ENCODE measurements around the gene EPHA6. TPM values are rescaled to one million over a fixed set of nuclear protein-coding genes. Genes with fewer than 3 reads are reported as not detected.

Gene EPHA6
- total and polyA plus RNA-seq, 2 donors (not counting 3 experiments of a cell fraction or from before 2014, with no cell fraction given) = not detected

GRCh38 chr3:97388774-97389173, 574.4 kb downstream of the EPHA6 start:
- CTCF ChIA-PET = no interaction called here
- intact Hi-C loops (cut with micrococcal nuclease) (no loop called here), dilution Hi-C loops (cut with MboI; ENCODE audit: extremely low pct_ligation_motif_present, low sequenced_read_pairs) (no loop called here)

More at GRCh38 chr3:97388774-97389173, 574.4 kb downstream of the EPHA6 start:
- Histone ChIP-seq H3K27ac (ENCODE audit: insufficient read depth, low read depth, low read length) (no peak overlapping the region), H2AFZ (ENCODE audit: low read depth, low read length) (no peak overlapping the region), H3K79me2 (ENCODE audit: control insufficient read depth, insufficient read depth, low read length) (no peaks in the 10 kb centered on the region), H3K4me2 (ENCODE audit: insufficient read depth, low read length) (no peak overlapping the region), H3K27me3 (ENCODE audit: control insufficient read depth in 2 of 2, insufficient read depth in 2 of 2, low read length in 2 of 2) (no peaks in the 10 kb centered on the region), H3K4me3 (replicated peaks in 1 of 3; ENCODE audit: insufficient read depth in 1 of 3, low read depth in 1 of 3, low read length in 3 of 3) (no peak overlapping the region), H3K36me3 (ENCODE audit: control insufficient read depth in 2 of 2, extremely low read depth in 1 of 2, insufficient read depth in 2 of 2, low read length in 2 of 2) (no peaks in the 10 kb centered on the region), H3K9ac (replicated peaks; ENCODE audit: extremely low read depth, insufficient read depth, low read length) (no peak overlapping the region), H3K9me3 (replicated peaks; ENCODE audit: control insufficient read depth, insufficient read depth, low read length) (no peaks in the 10 kb centered on the region), H3K9me1 (replicated peaks; ENCODE audit: control insufficient read depth, extremely low read depth, insufficient read depth, low read length) (no peaks in the 10 kb centered on the region), H4K20me1 (replicated peaks; ENCODE audit: control insufficient read depth, extremely low read depth, insufficient read depth, low read length) (no peaks in the 10 kb centered on the region), H3K4me1 (ENCODE audit: control insufficient read depth, extremely low read depth, insufficient read depth, low read length) (no peaks in the 10 kb centered on the region)
- TF ChIP-seq JUN (IDR thresholded peaks at IDR 0.05; ENCODE audit: borderline replicate concordance, insufficient read depth, insufficient read length, low read depth) = no peak
- no peak for TF ChIP-seq POLR2AphosphoS5 (IDR thresholded peaks at IDR 0.05; ENCODE audit: insufficient read depth, low read depth, low read length)
- TF ChIP-seq GATA2 (IDR thresholded peaks at IDR 0.05; ENCODE audit: insufficient read depth, insufficient read length, low read depth, low read length) = no peak
- no peak for TF ChIP-seq MYC (IDR thresholded peaks at IDR 0.05; ENCODE audit: low read depth, low read length)
- TF ChIP-seq CTCF (IDR thresholded peaks at IDR 0.05; ENCODE audit: extremely low read depth in 1 of 2, insufficient read depth in 1 of 2, low read depth in 1 of 2, low read length in 2 of 2) = no peak
- no peak for TF ChIP-seq MAX (IDR thresholded peaks at IDR 0.05; ENCODE audit: insufficient read depth, insufficient read length)
- TF ChIP-seq EZH2 (IDR thresholded peaks at IDR 0.05; ENCODE audit: borderline replicate concordance, low read depth, low read length, severe bottlenecking) = no peak
- TF ChIP-seq POLR2A (IDR thresholded peaks at IDR 0.05; ENCODE audit: low read depth, low read length) = no peak
- TF ChIP-seq FOS (IDR thresholded peaks at IDR 0.05; ENCODE audit: borderline replicate concordance, insufficient read depth, low read length) = no peak
- BruUV-seq (replicated peaks) = no TSS peak
- POLR2A ChIA-PET = no interaction called here
- DNase-seq (ENCODE audit: low read depth, low spot score) = no peak
- FAIRE-seq = no peak

Data from endothelial cell of umbilical vein (primary cell).